C4-2B (cell line): ENCODE data around the gene FCRL5.

Experiments used
- H3K27ac ChIP-seq: fragments of 450-650 bp; 2 replicates; pipeline ENCODE4 v1.5.1; 2017
- CTCF ChIP-seq: fragments of 450-650 bp; conservative IDR thresholded peaks from 2 replicates; pipeline ENCODE4 v1.5.1; 2017; ENCODE audit warnings: mild to moderate bottlenecking
- ZFX ChIP-seq: fragments of 450-650 bp; IDR thresholded peaks from 2 replicates; pipeline ENCODE4 v1.6.1; 2017

FCRL5 gene

GRCh38 chr1:157472959-157473358 is 79.4 kb downstream of the FCRL5 start:
- no peak overlapping the region for H3K27ac ChIP-seq
- no peak for TF ChIP-seq ZFX
- TF ChIP-seq CTCF = no peak

- no peak for TF ChIP-seq ZFX
- no peak for TF ChIP-seq CTCF
- H3K27ac ChIP-seq = no peak overlapping the region
These were observed 80.1 kb downstream of the FCRL5 start for GRCh38 chr1:157472056-157472701.

GRCh38 chr1:157471531-157471930 is 80.8 kb downstream of the FCRL5 start:
- TF ChIP-seq ZFX (no peak), CTCF (no peak)
- H3K27ac ChIP-seq = no peak overlapping the region

DNA sequence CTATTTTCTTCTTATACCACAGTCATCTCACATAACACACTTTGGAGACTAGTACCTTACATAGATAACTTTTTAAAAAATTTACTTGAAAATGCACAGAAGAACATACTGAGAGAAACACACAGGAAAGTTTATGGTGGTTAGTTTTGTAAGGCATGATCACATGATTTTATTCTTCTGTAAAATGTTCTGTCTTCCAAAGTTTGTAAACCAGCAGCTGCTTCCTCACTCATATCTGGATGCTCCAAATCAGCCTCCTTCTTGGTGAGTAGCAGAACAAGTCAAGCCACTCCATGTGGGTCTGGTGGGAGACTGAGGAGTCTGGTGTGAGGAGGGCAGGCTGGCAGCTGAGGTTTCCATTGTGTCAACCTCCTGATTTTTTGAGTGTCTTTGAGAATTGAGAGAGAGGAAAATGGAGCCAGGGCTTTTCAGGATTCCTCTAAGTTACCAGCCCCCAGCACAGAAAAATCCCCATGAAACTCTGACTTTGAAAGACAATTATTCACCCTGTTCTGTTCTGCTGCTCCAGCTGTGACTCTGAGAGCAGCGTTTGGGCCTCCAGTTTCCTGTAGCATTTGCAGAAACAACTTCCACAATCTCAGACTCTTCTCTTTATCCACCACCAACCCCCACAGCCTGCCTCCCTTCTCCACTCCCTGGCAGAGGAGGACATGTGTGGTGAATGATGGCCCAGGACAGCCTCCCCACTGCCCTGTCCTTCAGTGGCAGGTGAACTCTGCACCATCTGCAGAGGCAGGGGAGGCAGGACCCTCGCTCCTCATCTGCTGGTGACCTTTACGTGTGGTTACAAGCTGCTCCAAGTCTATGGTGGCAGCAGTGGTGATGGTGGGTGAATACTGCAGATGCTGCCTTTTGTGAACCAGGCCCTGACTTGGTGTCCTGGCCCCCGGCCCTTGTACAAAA is 82.3 kb downstream of the FCRL5 start:
- TF ChIP-seq ZFX (no peak), CTCF (no peak)
- no peak overlapping the region for H3K27ac ChIP-seq

DNA sequence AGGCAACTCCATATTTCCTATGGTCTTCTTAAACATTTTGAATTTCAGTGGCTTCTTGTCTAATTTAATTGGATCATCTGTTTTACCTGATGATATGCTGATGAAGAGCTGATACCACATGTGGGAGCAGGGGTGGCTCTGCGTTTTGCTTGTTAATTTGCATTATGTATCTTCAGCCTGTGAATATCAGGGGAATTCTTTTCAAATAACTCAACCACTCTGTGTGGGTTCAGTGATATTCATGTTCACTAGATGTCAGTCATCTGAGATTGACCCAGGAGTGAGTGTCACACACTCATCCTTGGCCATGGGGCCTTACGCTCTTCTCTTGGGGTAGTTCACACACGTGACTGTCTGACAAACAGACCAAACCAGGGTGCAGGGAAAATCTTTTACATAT is 83.0 kb downstream of the FCRL5 start:
- TF ChIP-seq ZFX = no peak
- no peak for TF ChIP-seq CTCF
- H3K27ac ChIP-seq = no peak overlapping the region

DNA sequence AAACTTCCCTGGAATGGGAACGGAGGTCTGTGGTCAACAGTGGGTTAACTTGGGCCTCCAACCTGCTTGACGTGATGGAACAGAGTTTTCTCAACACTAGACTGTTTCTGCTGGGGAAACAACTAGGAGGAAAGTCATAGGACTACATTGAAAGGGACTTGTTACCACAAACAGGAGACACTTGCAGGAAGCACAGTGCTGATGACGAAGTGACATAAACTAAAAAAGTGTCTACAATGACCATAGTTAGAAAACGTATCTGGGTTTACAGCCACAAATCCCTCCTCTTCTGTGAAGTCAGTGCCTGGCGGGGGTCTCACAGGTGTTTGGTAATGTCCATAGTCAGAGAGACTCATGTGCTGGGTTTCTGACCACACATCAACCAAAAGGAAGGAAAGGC is 86.3 kb downstream of the FCRL5 start:
- TF ChIP-seq CTCF = no peak
- no peak for TF ChIP-seq ZFX
- H3K27ac ChIP-seq = no peak overlapping the region
